Lower leg skin (tissue), 4 donors: ENCODE data around the gene SLC47A2. TPM values are rescaled to one million over a fixed set of nuclear protein-coding genes. Genes with fewer than 3 reads are reported as not detected.

ENCODE experiments used
- DNase-seq, 2 donors: peaks; one replicate each; pipeline ENCODE4 v3.0.0-alpha.2; 2019; ENCODE audit warnings: low spot score in 2 of 2
- H3K4me3 ChIP-seq: fragments of 200-600 bp; sonication (generic); 2 replicates; pipeline ENCODE4 v1.5.1; 2017; ENCODE audit warnings: mild to moderate bottlenecking, low read depth; ENCODE audit not compliant: poor library complexity, severe bottlenecking
- POLR2A ChIP-seq, 2 donors: fragments of 450-650 bp; IDR thresholded peaks; one replicate each; pipeline ENCODE4 v1.6.1; 2016 to 2017; ENCODE audit warnings: antibody characterized with exemption in 2 of 2, mild to moderate bottlenecking in 1 of 2, moderate library complexity in 1 of 2
- WGBS, 2 donors: methylation state at CpG; one replicate each; pipeline ENCODE4 v1.1.5; 2018; 5-methylcytosine and 5-hydroxymethylcytosine counted together
- intact Hi-C: fragments of 100-400 bp; cut with DNase I; formaldehyde crosslinking; loops from one replicate; pipeline ENCODE4 v1.15.0; 2023; ENCODE audit warnings: low total_unique reads
- total RNA-seq, 4 donors: library from RNA; depleted of rRNA; stranded (reverse); fragments of >200 nt; gene quantifications; one replicate each; pipeline ENCODE4 v1.1.0, GENCODE V29; 2016
- TF ChIP-seq, protein P1 (sequence below), 3 donors: fragments of 450-650 bp; IDR thresholded peaks; one replicate each; pipeline ENCODE4 v1.5.1; 2016; ENCODE audit warnings: antibody characterized with exemption in 3 of 3, mild to moderate bottlenecking in 3 of 3, moderate library complexity in 2 of 3

The SLC47A2 gene
- total RNA-seq, 4 donors from 2014 or later, result 0.49 to 6.1 (median 2.5) TPM; not detected in 1

DNA sequence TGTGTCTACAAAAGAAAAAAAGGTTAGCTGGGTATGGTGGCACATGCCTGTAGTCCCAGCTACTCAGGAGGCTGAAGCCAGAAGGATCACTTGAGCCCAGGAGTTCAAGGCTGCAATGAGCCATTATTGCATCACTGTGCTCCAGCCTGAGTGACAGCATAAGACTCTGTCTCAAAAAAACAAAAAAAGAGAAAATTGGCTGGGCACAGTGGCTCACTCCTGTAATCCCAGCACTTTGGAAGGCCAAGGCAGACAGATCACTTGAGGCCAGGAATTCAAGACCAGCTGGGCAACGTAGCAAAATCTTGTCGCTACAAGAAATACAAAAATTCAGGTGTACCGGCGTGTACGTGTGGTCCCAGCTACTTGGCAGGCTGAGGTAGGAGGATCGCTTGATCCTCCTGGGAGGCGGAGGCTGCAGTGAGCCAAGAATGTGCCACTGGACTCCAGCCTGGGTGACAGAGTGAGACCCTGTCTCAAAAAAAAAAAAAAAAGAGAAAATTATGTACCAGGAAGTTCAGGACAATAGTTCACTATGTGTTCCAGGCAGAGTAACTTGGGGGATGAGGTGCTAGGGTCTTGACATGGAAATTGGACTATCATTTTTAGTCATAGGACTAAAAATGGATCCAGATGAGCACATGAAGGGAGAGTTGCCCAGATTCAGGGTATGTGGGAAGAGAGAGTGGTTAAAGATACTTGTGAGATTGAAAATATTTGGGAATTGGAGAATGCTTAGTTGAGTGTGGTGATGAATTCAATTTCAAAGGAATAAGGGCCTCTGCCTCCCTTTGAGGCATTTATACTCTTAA is 56.8 kb downstream of the SLC47A2 start:
- no peak overlapping the region for H3K4me3 ChIP-seq
- intact Hi-C loops, result no loop called here
- no peak for TF ChIP-seq POLR2A (IDR thresholded peaks at IDR 0.05)
- TF ChIP-seq, protein P1, sequence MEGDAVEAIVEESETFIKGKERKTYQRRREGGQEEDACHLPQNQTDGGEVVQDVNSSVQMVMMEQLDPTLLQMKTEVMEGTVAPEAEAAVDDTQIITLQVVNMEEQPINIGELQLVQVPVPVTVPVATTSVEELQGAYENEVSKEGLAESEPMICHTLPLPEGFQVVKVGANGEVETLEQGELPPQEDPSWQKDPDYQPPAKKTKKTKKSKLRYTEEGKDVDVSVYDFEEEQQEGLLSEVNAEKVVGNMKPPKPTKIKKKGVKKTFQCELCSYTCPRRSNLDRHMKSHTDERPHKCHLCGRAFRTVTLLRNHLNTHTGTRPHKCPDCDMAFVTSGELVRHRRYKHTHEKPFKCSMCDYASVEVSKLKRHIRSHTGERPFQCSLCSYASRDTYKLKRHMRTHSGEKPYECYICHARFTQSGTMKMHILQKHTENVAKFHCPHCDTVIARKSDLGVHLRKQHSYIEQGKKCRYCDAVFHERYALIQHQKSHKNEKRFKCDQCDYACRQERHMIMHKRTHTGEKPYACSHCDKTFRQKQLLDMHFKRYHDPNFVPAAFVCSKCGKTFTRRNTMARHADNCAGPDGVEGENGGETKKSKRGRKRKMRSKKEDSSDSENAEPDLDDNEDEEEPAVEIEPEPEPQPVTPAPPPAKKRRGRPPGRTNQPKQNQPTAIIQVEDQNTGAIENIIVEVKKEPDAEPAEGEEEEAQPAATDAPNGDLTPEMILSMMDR (IDR thresholded peaks at IDR 0.05), result no peak
- WGBS, 2 donors, result 47 to 62% methylated on average over 7 of the region's 7 CpGs
- DNase-seq, result no peak

DNA sequence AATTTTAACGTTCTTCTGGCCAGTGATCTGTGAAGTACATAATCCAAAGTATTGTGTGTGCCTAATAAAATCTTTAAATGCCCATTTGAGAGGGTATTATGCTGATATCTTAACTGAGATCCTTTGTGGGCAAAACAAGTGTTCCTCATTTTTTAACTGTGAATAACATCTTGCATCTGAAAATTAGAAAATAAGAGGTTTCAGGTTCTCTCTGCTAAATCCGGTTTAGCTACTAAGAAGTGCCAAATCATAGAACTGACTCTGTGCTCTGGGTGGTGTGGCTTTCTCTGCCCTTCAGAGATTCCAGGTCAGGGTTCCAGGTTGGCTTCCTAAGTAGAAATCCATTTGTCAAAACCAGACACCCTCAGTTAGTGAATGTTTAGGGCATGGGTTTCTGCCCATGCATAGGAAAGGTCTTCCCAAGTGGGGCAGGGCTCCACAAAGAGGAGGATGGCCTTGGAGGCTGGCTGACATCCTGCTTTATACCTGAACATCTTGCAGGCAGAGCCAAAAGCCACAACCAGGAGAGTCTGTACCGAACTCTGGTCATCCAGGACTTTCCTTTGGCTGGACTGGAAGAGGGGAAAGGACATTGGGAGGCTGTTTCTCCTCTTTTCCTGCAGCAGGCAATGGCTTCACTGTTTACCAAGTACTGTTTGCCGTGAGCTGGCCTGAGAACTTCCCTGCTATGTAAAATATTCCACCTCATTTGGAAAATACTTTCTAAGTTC is 59.4 kb downstream of the SLC47A2 start:
- DNase-seq, result no peak
- intact Hi-C loops, result no loop called here
- TF ChIP-seq, protein P1 (IDR thresholded peaks at IDR 0.05), result no peak
- no peak for TF ChIP-seq POLR2A (IDR thresholded peaks at IDR 0.05)
- 44 to 52% methylated on average over 4 of the region's 4 CpGs for WGBS, 2 donors
- H3K4me3 ChIP-seq, result no peak overlapping the region

DNA sequence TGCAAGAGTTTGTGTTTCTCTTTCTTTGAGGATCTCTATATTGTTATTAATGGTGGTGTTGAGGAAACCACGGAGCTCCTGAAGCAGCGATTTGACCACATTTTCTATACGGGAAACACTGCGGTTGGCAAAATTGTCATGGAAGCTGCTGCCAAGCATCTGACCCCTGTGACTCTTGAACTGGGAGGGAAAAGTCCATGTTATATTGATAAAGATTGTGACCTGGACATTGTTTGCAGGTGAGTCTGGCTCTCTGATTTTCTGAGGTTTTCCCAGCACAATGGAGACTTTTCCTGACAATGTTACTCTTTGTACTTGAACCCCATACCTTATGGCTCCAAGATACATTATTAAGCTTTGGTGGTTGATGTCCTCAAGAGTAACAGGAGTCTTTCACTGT is 60.0 kb downstream of the SLC47A2 start:
- 76 to 84% methylated on average over 4 of the region's 4 CpGs for WGBS, 2 donors
- DNase-seq, result no peak
- intact Hi-C loops, result no loop called here
- H3K4me3 ChIP-seq, result no peak overlapping the region
- TF ChIP-seq, protein P1 (IDR thresholded peaks at IDR 0.05), result no peak
- TF ChIP-seq POLR2A (IDR thresholded peaks at IDR 0.05), result no peak

DNA sequence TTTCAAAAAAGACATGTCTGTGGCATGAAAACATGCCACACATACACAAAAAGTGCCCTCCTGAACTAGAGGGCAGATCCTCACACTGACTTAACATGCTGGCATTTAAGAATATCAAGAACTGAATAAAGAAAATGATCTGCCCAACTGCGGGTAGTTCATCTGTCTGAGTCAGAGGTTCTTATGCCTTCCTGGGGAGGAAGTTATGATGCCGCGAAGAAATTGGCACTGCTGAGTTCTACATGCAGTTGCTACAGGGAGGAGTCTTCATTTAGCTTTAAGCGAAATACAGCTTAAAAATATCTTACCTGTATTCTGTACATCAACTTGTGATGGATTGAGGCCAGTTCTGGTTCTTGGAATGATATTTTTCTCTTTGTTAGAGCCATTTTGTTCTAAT is 61.5 kb downstream of the SLC47A2 start:
- no peak for DNase-seq
- intact Hi-C loops, result no loop called here
- no peak overlapping the region for H3K4me3 ChIP-seq
- WGBS, 2 donors, result 64 to 65% methylated on average over 4 of the region's 4 CpGs
- TF ChIP-seq POLR2A (IDR thresholded peaks at IDR 0.05), result no peak
- TF ChIP-seq, protein P1 (IDR thresholded peaks at IDR 0.05), result no peak

DNA sequence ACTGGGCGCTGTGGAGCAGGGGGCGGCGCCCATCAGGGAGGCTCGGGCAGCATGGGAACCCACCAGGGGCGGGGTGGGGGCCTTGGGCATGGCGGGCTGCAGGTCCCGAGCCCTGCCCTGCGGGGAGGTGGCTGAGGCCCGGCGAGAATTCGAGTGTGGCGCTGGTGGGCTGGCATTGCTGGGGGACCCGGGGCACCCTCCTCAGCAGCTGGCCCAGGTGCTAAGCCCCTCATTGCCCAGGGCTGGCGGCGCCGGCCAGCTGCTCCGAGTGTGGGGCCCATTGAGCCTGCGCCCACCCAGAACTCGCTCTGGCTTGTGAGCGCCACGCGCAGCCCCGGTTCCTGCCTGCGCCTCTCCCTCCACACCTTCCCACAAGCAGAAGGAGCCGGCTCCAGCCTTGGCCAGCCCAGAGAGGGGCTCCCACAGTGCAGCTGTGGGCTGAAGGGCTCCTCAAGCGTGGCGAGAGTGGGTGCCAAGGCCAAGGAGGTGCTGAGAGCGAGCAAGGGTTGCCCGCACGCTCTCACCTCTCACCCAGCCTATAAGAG is 62.0 kb downstream of the SLC47A2 start:
- intact Hi-C loops, result no loop called here
- DNase-seq, result no peak
- WGBS, 2 donors, result 84 to 91% methylated on average over 22 to 29 of the region's 30 CpGs
- no peak overlapping the region for H3K4me3 ChIP-seq
- TF ChIP-seq, protein P1 (IDR thresholded peaks at IDR 0.05), result no peak
- no peak for TF ChIP-seq POLR2A (IDR thresholded peaks at IDR 0.05)
